Retinal pigment epithelial cell (primary cell): ENCODE results near the gene ARSJ.

Experiments
- DNase-seq: peaks from one replicate; pipeline ENCODE4 v3.0.0-alpha.2; 2010; ENCODE audit warnings: low read depth
- H3K4me3 ChIP-seq: 2 replicates; pipeline ENCODE4 v1.5.1; 2011; ENCODE audit warnings: mild to moderate bottlenecking, low read length, control low read depth, moderate library complexity
- CTCF ChIP-seq: conservative IDR thresholded peaks from 2 replicates; pipeline ENCODE4 v1.5.1; 2011; ENCODE audit warnings: low read depth, low read length, control low read depth, inconsistent platforms

The ARSJ gene

GRCh38 chr4:113998531-113998930 lies 19.1 kb upstream of the ARSJ start:
- H3K4me3 ChIP-seq = no peak overlapping the region
- TF ChIP-seq CTCF = no peak
- DNase-seq = no peak

DNA sequence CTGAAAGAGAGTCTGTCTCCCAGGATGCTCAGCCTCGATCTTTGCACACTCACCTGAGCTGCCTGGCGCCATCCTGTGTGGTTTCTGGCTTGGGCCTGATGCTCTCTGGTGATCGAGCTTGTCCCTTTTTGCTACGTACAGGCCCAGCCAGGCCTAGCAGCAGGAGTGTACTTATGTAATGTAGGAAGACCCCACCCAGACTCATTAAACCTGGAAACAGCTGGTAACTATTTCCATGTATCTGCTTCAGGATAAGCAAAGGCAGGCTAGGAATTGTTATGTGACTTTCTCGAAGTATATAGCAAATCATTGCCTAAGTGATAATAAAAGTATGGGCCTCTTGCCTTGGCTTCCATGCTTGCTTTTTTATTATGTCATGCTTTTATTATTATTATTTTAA lies 18.6 kb upstream of the ARSJ start:
- DNase-seq = no peak
- no peak overlapping the region for H3K4me3 ChIP-seq
- no peak for TF ChIP-seq CTCF

- no peak for DNase-seq
- H3K4me3 ChIP-seq = no peak overlapping the region
- no peak for TF ChIP-seq CTCF
Measured at GRCh38 chr4:113997206-113997605, 17.8 kb upstream of the ARSJ start.

GRCh38 chr4:113996599-113997177 lies 17.2 kb upstream of the ARSJ start:
- no peak for TF ChIP-seq CTCF
- no peak for DNase-seq
- H3K4me3 ChIP-seq = no peak overlapping the region

- no peak for TF ChIP-seq CTCF
- no peak overlapping the region for H3K4me3 ChIP-seq
- no peak for DNase-seq
Measured at GRCh38 chr4:113993887-113994286, 14.4 kb upstream of the ARSJ start.

GRCh38 chr4:113990886-113991285 lies 11.4 kb upstream of the ARSJ start:
- no peak overlapping the region for H3K4me3 ChIP-seq
- no peak for TF ChIP-seq CTCF
- no peak for DNase-seq

DNA sequence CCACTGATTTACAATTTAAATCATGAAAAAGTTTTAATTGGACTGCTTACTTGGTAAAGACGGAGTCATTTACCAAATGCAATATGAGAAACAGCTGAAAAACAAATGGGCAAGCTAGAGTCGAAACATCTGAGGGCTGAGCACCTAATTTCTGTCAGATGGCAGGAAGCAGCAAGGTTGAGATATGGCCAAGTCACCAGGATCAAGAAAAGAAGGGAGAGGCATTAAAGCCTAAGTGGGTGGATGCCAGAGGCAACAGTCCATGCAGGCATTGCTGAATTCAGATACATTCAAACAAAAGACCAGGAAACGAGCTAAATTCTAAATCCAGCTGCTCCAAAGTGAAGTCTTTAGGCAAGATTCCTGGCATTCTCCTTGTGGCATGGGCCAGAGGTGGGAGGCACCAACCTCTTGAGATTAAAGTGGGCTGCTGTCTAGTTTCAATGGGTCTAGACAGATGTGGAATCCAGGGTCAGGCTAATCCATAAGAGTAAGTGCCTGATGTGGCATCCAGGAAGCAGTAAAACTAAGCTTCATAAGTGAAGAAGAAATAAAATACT lies 8.0 kb upstream of the ARSJ start:
- no peak for DNase-seq
- no peak for TF ChIP-seq CTCF
- no peak overlapping the region for H3K4me3 ChIP-seq
